ENCODE data around the gene BICRAL.

Gene BICRAL

DNA sequence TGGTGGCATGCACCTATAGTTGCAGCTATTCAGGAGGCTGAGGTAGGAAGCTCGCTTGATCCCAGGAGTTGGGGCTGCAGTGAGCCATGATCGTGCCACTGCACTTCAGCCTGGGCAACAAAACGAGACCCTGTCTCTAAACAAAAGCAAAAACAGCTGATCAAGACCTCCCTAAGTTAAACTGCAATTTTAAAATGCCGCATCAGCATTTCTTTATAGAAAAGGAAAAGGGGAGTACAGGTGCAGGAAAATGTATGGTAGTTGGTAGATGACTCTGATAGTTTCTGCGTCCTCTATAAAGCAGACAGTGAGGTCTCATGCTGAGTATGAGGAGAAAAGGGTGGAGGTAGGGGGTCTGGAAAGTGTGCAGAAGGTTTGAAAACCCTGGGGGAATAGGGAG, 27.1 kb upstream of the BICRAL start:
- no peak for TF ChIP-seq CEBPB (IDR thresholded peaks at IDR 0.05)
- no peak for TF ChIP-seq YY1 (IDR thresholded peaks at IDR 0.05; ENCODE audit: low read depth)
- no peak for TF ChIP-seq FOXM1 (IDR thresholded peaks at IDR 0.05; ENCODE audit: borderline replicate concordance, low read depth)
- no peak for TF ChIP-seq EGR1 (IDR thresholded peaks at IDR 0.05)
- TF ChIP-seq RAD21 (IDR thresholded peaks at IDR 0.05; ENCODE audit: low read depth), result no peak
- TF ChIP-seq CREB1 (IDR thresholded peaks at IDR 0.05; ENCODE audit: low read depth), result no peak
- TF ChIP-seq, protein P1, sequence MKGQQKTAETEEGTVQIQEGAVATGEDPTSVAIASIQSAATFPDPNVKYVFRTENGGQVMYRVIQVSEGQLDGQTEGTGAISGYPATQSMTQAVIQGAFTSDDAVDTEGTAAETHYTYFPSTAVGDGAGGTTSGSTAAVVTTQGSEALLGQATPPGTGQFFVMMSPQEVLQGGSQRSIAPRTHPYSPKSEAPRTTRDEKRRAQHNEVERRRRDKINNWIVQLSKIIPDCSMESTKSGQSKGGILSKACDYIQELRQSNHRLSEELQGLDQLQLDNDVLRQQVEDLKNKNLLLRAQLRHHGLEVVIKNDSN (IDR thresholded peaks at IDR 0.05), result no peak
- TF ChIP-seq ZBTB7A (IDR thresholded peaks at IDR 0.05; ENCODE audit: low read depth), result no peak
- no peak for TF ChIP-seq EP300 (IDR thresholded peaks at IDR 0.05; ENCODE audit: borderline replicate concordance)

DNA sequence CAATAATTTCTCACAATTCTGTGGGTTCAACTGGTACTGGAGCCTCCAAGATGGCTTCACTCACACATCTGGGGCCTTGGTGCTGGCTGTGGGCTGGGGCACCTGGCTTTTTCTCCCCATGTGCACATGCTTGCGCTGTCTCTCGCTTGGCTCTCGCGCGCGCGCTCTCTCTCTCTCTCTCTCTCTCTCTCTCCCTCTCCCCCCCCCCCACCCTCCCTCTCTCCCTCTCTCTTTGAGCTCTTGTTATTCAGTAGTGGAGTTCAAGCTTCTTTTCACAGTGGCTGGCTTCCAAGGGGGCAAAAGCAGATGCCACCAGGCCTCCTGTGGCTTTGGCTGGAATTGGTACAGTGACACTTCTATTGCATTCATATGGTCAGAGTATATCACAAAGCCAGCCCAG, 25.1 kb upstream of the BICRAL start:
- TF ChIP-seq TCF12 (IDR thresholded peaks at IDR 0.05; ENCODE audit: low read depth) (no peak), CEBPB (IDR thresholded peaks at IDR 0.05) (no peak), EGR1 (IDR thresholded peaks at IDR 0.05) (no peak), TAF1 (IDR thresholded peaks at IDR 0.05; ENCODE audit: low read depth) (no peak), MAX (IDR thresholded peaks at IDR 0.05) (no peak), FOXM1 (IDR thresholded peaks at IDR 0.05; ENCODE audit: borderline replicate concordance, low read depth) (no peak)

GRCh38 chr6:42758756-42759430, 23.0 kb upstream of the BICRAL start:
- TF ChIP-seq YY1 (IDR thresholded peaks at IDR 0.05; ENCODE audit: low read depth), result no peak
- TF ChIP-seq RAD21 (IDR thresholded peaks at IDR 0.05; ENCODE audit: low read depth), result no peak
- no peak for TF ChIP-seq MAX (IDR thresholded peaks at IDR 0.05)
- no peak for TF ChIP-seq TEAD4 (IDR thresholded peaks at IDR 0.05)

DNA sequence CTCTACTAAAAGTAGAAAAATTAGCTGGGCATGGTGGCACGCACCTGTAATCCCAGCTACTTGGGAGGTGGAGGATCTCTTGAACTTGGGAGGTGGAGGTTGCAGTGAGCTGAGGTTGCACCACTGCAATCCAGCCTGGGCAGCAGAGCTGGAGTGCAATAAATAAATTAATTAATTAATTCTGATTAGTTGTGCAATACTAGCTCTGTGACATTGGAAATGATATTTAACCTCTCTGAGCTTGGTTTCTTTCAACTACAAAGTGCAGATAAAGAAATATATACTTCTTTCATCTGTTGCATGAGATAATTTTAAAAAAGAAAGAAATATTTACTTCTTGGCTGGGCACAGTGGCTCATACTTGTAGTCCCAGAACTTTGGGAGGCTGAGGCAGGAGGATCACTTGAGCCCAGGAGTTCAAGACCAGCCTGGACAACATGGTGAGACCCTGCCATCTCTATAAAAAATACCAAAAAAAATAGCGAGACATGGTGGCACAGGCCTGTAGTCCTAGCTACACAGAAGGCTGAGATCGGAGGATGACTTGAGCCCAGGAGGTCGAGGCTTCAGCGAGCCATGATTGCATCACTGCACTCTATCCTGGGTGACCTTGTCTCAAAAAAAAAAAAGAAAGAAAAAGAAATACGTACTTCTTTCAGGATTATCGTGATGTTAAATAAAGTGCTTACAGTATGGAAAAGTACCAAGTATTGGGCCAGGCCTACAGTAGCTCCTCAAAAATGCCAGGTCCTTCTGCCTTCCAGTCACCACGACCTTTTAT, 20.4 kb upstream of the BICRAL start:
- 0 out of 2 replicates have a peak, but pooled peaks have one; percentile 25 for TF ChIP-seq CEBPB (IDR thresholded peaks at IDR 0.05)
- no peak for TF ChIP-seq TAF1 (IDR thresholded peaks at IDR 0.05; ENCODE audit: low read depth)

- TF ChIP-seq CEBPB (IDR thresholded peaks at IDR 0.05) (no peak), TAF1 (IDR thresholded peaks at IDR 0.05; ENCODE audit: low read depth) (no peak), YY1 (IDR thresholded peaks at IDR 0.05; ENCODE audit: low read depth) (no peak), ZBTB7A (IDR thresholded peaks at IDR 0.05; ENCODE audit: low read depth) (no peak), EP300 (IDR thresholded peaks at IDR 0.05; ENCODE audit: borderline replicate concordance) (no peak), FOXM1 (IDR thresholded peaks at IDR 0.05; ENCODE audit: borderline replicate concordance, low read depth) (no peak), NFIC (IDR thresholded peaks at IDR 0.05) (no peak), RAD21 (IDR thresholded peaks at IDR 0.05; ENCODE audit: low read depth) (no peak)
- TF ChIP-seq, protein P2, sequence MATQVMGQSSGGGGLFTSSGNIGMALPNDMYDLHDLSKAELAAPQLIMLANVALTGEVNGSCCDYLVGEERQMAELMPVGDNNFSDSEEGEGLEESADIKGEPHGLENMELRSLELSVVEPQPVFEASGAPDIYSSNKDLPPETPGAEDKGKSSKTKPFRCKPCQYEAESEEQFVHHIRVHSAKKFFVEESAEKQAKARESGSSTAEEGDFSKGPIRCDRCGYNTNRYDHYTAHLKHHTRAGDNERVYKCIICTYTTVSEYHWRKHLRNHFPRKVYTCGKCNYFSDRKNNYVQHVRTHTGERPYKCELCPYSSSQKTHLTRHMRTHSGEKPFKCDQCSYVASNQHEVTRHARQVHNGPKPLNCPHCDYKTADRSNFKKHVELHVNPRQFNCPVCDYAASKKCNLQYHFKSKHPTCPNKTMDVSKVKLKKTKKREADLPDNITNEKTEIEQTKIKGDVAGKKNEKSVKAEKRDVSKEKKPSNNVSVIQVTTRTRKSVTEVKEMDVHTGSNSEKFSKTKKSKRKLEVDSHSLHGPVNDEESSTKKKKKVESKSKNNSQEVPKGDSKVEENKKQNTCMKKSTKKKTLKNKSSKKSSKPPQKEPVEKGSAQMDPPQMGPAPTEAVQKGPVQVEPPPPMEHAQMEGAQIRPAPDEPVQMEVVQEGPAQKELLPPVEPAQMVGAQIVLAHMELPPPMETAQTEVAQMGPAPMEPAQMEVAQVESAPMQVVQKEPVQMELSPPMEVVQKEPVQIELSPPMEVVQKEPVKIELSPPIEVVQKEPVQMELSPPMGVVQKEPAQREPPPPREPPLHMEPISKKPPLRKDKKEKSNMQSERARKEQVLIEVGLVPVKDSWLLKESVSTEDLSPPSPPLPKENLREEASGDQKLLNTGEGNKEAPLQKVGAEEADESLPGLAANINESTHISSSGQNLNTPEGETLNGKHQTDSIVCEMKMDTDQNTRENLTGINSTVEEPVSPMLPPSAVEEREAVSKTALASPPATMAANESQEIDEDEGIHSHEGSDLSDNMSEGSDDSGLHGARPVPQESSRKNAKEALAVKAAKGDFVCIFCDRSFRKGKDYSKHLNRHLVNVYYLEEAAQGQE (IDR thresholded peaks at IDR 0.05; ENCODE audit: low read depth), result no peak
These were observed 19.4 kb upstream of the BICRAL start for GRCh38 chr6:42762426-42762859.

- TF ChIP-seq, protein P1 (IDR thresholded peaks at IDR 0.05), result no peak
- TF ChIP-seq MAX (IDR thresholded peaks at IDR 0.05), result no peak
- no peak for TF ChIP-seq CREB1 (IDR thresholded peaks at IDR 0.05; ENCODE audit: low read depth)
- no peak for TF ChIP-seq EP300 (IDR thresholded peaks at IDR 0.05; ENCODE audit: borderline replicate concordance)
- no peak for TF ChIP-seq EGR1 (IDR thresholded peaks at IDR 0.05)
- no peak for TF ChIP-seq YY1 (IDR thresholded peaks at IDR 0.05; ENCODE audit: low read depth)
- no peak for TF ChIP-seq FOXM1 (IDR thresholded peaks at IDR 0.05; ENCODE audit: borderline replicate concordance, low read depth)
- no peak for TF ChIP-seq TCF12 (IDR thresholded peaks at IDR 0.05; ENCODE audit: low read depth)
- TF ChIP-seq, protein P2 (IDR thresholded peaks at IDR 0.05; ENCODE audit: low read depth), result no peak
- no peak for TF ChIP-seq RAD21 (IDR thresholded peaks at IDR 0.05; ENCODE audit: low read depth)
- TF ChIP-seq TAF1 (IDR thresholded peaks at IDR 0.05; ENCODE audit: low read depth), result no peak
- no peak for TF ChIP-seq CEBPB (IDR thresholded peaks at IDR 0.05)
- TF ChIP-seq TEAD4 (IDR thresholded peaks at IDR 0.05), result no peak
- no peak for TF ChIP-seq NFIC (IDR thresholded peaks at IDR 0.05)
- TF ChIP-seq ZBTB7A (IDR thresholded peaks at IDR 0.05; ENCODE audit: low read depth), result no peak
These were observed 18.9 kb upstream of the BICRAL start for GRCh38 chr6:42762950-42763349.
